Esophagus muscularis mucosa (tissue), 4 donors: Measurements from ENCODE around the gene RGS12. TPM values are rescaled to one million over a fixed set of nuclear protein-coding genes. Genes with fewer than 3 reads are reported as not detected.
A peak's percentile ranks its signal among the peaks of the same experiment; 100 is the strongest.

Experiments
- DNase-seq: peaks from one replicate; pipeline ENCODE4 v3.0.0-alpha.2; 2017; ENCODE audit errors: extremely low spot score
- H3K27ac ChIP-seq, 4 donors: fragments of 200-600 bp; sonication (generic); replicated peaks in 1 of 4; 1 replicate in 3 of 4; 2 replicates in 1 of 4; pipeline ENCODE4 v1.5.1; 2016 to 2019; ENCODE audit warnings: mild to moderate bottlenecking in 1 of 4
- H3K27me3 ChIP-seq, 4 donors: fragments of 200-600 bp; sonication (generic); one replicate each; pipeline versions ENCODE4 v1.5.1 to v1.6.0; 2016 to 2019
- H3K36me3 ChIP-seq, 4 donors: fragments of 200-600 bp; sonication (generic); one replicate each; pipeline ENCODE4 v1.5.1; 2016 to 2019
- H3K4me1 ChIP-seq, 4 donors: fragments of 200-600 bp; sonication (generic); one replicate each; pipeline ENCODE4 v1.5.1; 2016 to 2019
- H3K4me3 ChIP-seq, 4 donors: fragments of 200-600 bp; sonication (generic); 1 replicate in 2 of 4; 2 replicates in 2 of 4; pipeline ENCODE4 v1.5.1; 2016 to 2019; ENCODE audit warnings: mild to moderate bottlenecking in 4 of 4, moderate library complexity in 1 of 4
- H3K9me3 ChIP-seq, 4 donors: fragments of 200-600 bp; sonication (generic); 1 replicate in 3 of 4; 2 replicates in 1 of 4; pipeline ENCODE4 v1.5.1; 2016 to 2019
- CTCF ChIP-seq, 3 experiments: fragments of 200-600 bp in 2 of 3; fragments of 450-650 bp in 1 of 3; sonication (generic) in 2 of 3; IDR thresholded peaks; one replicate each; pipeline ENCODE4 v1.5.1; 2017 to 2019; ENCODE audit warnings: antibody characterized with exemption in 3 of 3, mild to moderate bottlenecking in 2 of 3, moderate library complexity in 1 of 3
- EP300 ChIP-seq: sonication (generic); formaldehyde crosslinking; IDR thresholded peaks from one replicate; pipeline ENCODE4 v1.6.1; 2017; ENCODE audit warnings: antibody characterized with exemption
- POLR2A ChIP-seq: fragments of 450-650 bp; IDR thresholded peaks from one replicate; pipeline ENCODE4 v1.6.1; 2017; ENCODE audit warnings: antibody characterized with exemption, moderate library complexity, mild to moderate bottlenecking, low read depth
- POLR2AphosphoS5 ChIP-seq, 2 donors: sonication (generic); formaldehyde crosslinking; IDR thresholded peaks; one replicate each; pipeline ENCODE4 v1.6.1; 2017; ENCODE audit warnings: antibody characterized with exemption in 2 of 2
- WGBS: methylation state at CpG from one replicate; pipeline ENCODE4 v1.1.5; 2018; 5-methylcytosine and 5-hydroxymethylcytosine counted together
- intact Hi-C: fragments of 100-400 bp; cut with DNase I; formaldehyde crosslinking; loops from one replicate; pipeline ENCODE4 v1.15.1; 2023
- total RNA-seq, 4 donors: library from RNA; depleted of rRNA; stranded (reverse); fragments of >200 nt; gene quantifications; one replicate each; pipeline versions ENCODE4 v1.1.0 to v1.2.1, GENCODE V29; 2016

RGS12 gene
- total RNA-seq, 4 donors from 2014 or later, result 16.2 to 23.0 (median 19.2) TPM

- Histone ChIP-seq H3K27ac (no peak overlapping the region), H3K4me3 (no peak overlapping the region), H3K9me3 (no peaks in the 10 kb centered on the region), H3K4me1 (peaks cover 5 to 35% (median 34%) of the 10 kb centered on the region in 4 donors), H3K36me3 (peaks cover 0 to 1% (median 0%) of the 10 kb centered on the region in 4 donors), H3K27me3 (no peaks in the 10 kb centered on the region)
- intact Hi-C loops, result no loop called here
- WGBS, result 82% methylated on average over 8 of the region's 8 CpGs
- no peak for TF ChIP-seq POLR2A
- no peak for TF ChIP-seq EP300
- no peak for TF ChIP-seq POLR2AphosphoS5 (IDR thresholded peaks at IDR 0.05)
- no peak for DNase-seq
These were observed 45.0 kb downstream of the RGS12 start for GRCh38 chr4:3337811-3338210.

GRCh38 chr4:3338321-3338838 lies 45.6 kb downstream of the RGS12 start:
- no peak for DNase-seq
- no peak for TF ChIP-seq POLR2A
- TF ChIP-seq CTCF (IDR thresholded peaks at IDR 0.05), result no peak
- no peak for TF ChIP-seq POLR2AphosphoS5 (IDR thresholded peaks at IDR 0.05)
- no peak for TF ChIP-seq EP300
- Histone ChIP-seq H3K4me1 (peaks cover 5 to 35% (median 34%) of the 10 kb centered on the region in 4 donors), H3K27me3 (no peaks in the 10 kb centered on the region), H3K4me3 (no peak overlapping the region), H3K36me3 (peaks cover 0 to 7% (median 5%) of the 10 kb centered on the region in 4 donors), H3K27ac (no peak overlapping the region), H3K9me3 (no peaks in the 10 kb centered on the region)
- intact Hi-C loops, result no loop called here
- 97% methylated on average over 13 of the region's 13 CpGs for WGBS

GRCh38 chr4:3338976-3339531 lies 46.2 kb downstream of the RGS12 start:
- H3K4me1 ChIP-seq, result peaks cover 5 to 32% (median 31%) of the 10 kb centered on the region in 4 donors
- no peak for TF ChIP-seq POLR2A
- TF ChIP-seq CTCF (IDR thresholded peaks at IDR 0.05), result no peak
- no peak for TF ChIP-seq EP300
- no peak for TF ChIP-seq POLR2AphosphoS5 (IDR thresholded peaks at IDR 0.05)
- no peak for DNase-seq
- no peaks in the 10 kb centered on the region for H3K9me3 ChIP-seq
- no peak overlapping the region for H3K4me3 ChIP-seq
- H3K36me3 ChIP-seq, result peaks cover 0 to 14% (median 9%) of the 10 kb centered on the region in 4 donors
- WGBS, result 88% methylated on average over 10 of the region's 10 CpGs
- no peaks in the 10 kb centered on the region for H3K27me3 ChIP-seq
- intact Hi-C loops, result no loop called here
- H3K27ac ChIP-seq, result no peak overlapping the region

- no peak for TF ChIP-seq POLR2AphosphoS5 (IDR thresholded peaks at IDR 0.05)
- Histone ChIP-seq H3K4me3 (no peak overlapping the region), H3K9me3 (no peaks in the 10 kb centered on the region), H3K36me3 (peaks cover 0 to 19% (median 9%) of the 10 kb centered on the region in 4 donors), H3K27me3 (no peaks in the 10 kb centered on the region), H3K4me1 (peaks cover 5 to 27% (median 26%) of the 10 kb centered on the region in 4 donors), H3K27ac (no peak overlapping the region)
- intact Hi-C loops, result no loop called here
- 94% methylated on average over 3 of the region's 3 CpGs for WGBS
- DNase-seq, result peak; percentile 86
These were observed 46.8 kb downstream of the RGS12 start for GRCh38 chr4:3339577-3339976.

DNA sequence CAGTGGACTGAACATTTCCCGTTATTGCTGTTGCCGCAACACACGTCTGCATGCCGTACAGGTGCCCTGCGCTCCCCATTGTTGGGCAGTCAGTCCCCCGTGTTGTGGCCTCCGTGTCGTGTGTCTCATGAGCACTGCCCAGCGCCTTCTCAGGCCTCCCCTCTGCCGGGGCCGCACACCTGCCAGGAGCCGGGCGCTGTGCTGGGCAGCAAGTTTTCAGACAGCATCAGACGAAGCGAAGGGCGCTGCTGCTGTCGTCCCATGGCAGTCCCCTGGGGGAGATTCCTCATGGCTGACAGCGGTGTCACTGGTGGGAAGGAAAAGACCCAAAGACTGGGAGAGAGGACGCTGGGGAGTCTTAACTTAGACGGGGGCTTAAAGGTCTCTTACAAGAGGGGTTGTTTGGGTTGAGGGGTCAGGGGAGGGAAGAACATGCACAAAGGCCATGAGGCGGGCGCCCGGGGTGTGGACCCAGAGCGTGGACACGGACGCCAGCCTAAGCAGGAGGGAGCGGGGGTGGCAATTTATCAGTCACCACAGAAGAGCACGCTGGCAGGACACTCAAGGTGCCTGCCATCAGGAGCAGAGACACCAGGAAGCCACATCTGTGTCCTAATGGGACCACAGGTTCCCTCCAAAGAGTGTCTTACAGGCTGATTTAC lies 47.3 kb downstream of the RGS12 start:
- Histone ChIP-seq H3K4me3 (no peak overlapping the region), H3K27ac (no peak overlapping the region), H3K4me1 (peaks cover 5 to 23% (median 20%) of the 10 kb centered on the region in 4 donors), H3K9me3 (no peaks in the 10 kb centered on the region), H3K36me3 (peaks cover 0 to 21% (median 9%) of the 10 kb centered on the region in 4 donors), H3K27me3 (no peaks in the 10 kb centered on the region)
- intact Hi-C loops, result no loop called here
- DNase-seq, result peak; percentile 74
- WGBS, result 93% methylated on average over 27 of the region's 28 CpGs
- TF ChIP-seq CTCF (IDR thresholded peaks at IDR 0.05), result no peak
- no peak for TF ChIP-seq POLR2AphosphoS5 (IDR thresholded peaks at IDR 0.05)
- TF ChIP-seq EP300, result no peak
- TF ChIP-seq POLR2A, result no peak
